VCaP (cell line): ENCODE results near the gene CLCA2.

Experiments
- H3K27ac ChIP-seq: fragments of 450-650 bp; 2 replicates; pipeline ENCODE4 v1.5.1; 2017
- CTCF ChIP-seq: fragments of 450-650 bp; conservative IDR thresholded peaks from 2 replicates; pipeline ENCODE4 v1.5.1; 2017; ENCODE audit warnings: mild to moderate bottlenecking, moderate library complexity

The CLCA2 gene

GRCh38 chr1:86472152-86472551, 48.2 kb downstream of the CLCA2 start:
- H3K27ac ChIP-seq: no peak overlapping the region
- no peak for TF ChIP-seq CTCF

- TF ChIP-seq CTCF: no peak
- H3K27ac ChIP-seq: no peak overlapping the region
These were observed 48.8 kb downstream of the CLCA2 start for GRCh38 chr1:86472767-86473166.

GRCh38 chr1:86477256-86477655, 53.3 kb downstream of the CLCA2 start:
- H3K27ac ChIP-seq: no peak overlapping the region
- TF ChIP-seq CTCF: no peak

- no peak for TF ChIP-seq CTCF
- no peak overlapping the region for H3K27ac ChIP-seq
These were observed 53.7 kb downstream of the CLCA2 start for GRCh38 chr1:86477682-86478081.

GRCh38 chr1:86478416-86479156, 54.6 kb downstream of the CLCA2 start:
- no peak overlapping the region for H3K27ac ChIP-seq
- no peak for TF ChIP-seq CTCF

- no peak for TF ChIP-seq CTCF
- H3K27ac ChIP-seq: no peak overlapping the region
These were observed 58.0 kb downstream of the CLCA2 start for GRCh38 chr1:86481966-86482365.

GRCh38 chr1:86487131-86487810, 63.3 kb downstream of the CLCA2 start:
- no peak overlapping the region for H3K27ac ChIP-seq
- TF ChIP-seq CTCF: no peak
